Trophoblast cell (in vitro differentiated cells and primary cell): ENCODE measurements around the gene COL16A1.

ENCODE experiments used
- DNase-seq, 2 donors: peaks; one replicate each; pipeline ENCODE4 v3.0.0-alpha.2; 2016
- H2AFZ ChIP-seq: 2 replicates; pipeline ENCODE4 v1.6.1; 2013; ENCODE audit warnings: low read length, moderate library complexity, mild to moderate bottlenecking; ENCODE audit not compliant: insufficient read depth, poor library complexity
- H2AK5ac ChIP-seq: 2 replicates; pipeline ENCODE4 v1.6.1; 2013; ENCODE audit warnings: mild to moderate bottlenecking, low read length
- H2BK120ac ChIP-seq: 2 replicates; pipeline ENCODE4 v1.6.1; 2013; ENCODE audit warnings: low read length, mild to moderate bottlenecking, moderate library complexity; ENCODE audit not compliant: insufficient read depth, poor library complexity
- H2BK12ac ChIP-seq: 2 replicates; pipeline ENCODE4 v1.6.1; 2013; ENCODE audit warnings: mild to moderate bottlenecking, low read length, moderate library complexity
- H2BK5ac ChIP-seq: 2 replicates; pipeline ENCODE4 v1.6.1; 2013; ENCODE audit warnings: low read length, low read depth, moderate library complexity, mild to moderate bottlenecking; ENCODE audit not compliant: poor library complexity
- H3K14ac ChIP-seq: 2 replicates; pipeline ENCODE4 v1.6.1; 2013; ENCODE audit warnings: mild to moderate bottlenecking, low read length
- H3K18ac ChIP-seq: 2 replicates; pipeline ENCODE4 v1.6.1; 2013; ENCODE audit warnings: mild to moderate bottlenecking, low read length
- H3K23ac ChIP-seq: 2 replicates; pipeline ENCODE4 v1.6.1; 2013; ENCODE audit warnings: low read length
- H3K27ac ChIP-seq: 2 replicates; pipeline ENCODE4 v1.5.1; 2013; ENCODE audit warnings: low read depth, mild to moderate bottlenecking, inconsistent platforms, low read length, moderate library complexity
- H3K27me3 ChIP-seq: 2 replicates; pipeline ENCODE4 v1.6.1; 2013; ENCODE audit warnings: inconsistent platforms, mild to moderate bottlenecking, low read length, moderate library complexity; ENCODE audit not compliant: insufficient read depth
- H3K36me3 ChIP-seq, 2 experiments: 1 replicate in 1 of 2; 2 replicates in 1 of 2; pipeline ENCODE4 v1.6.1; 2013; ENCODE audit warnings: low read length in 2 of 2, mild to moderate bottlenecking in 2 of 2, moderate library complexity in 1 of 2; ENCODE audit not compliant: insufficient read depth in 2 of 2, control insufficient read depth in 1 of 2
- H3K4ac ChIP-seq: 2 replicates; pipeline ENCODE4 v1.6.1; 2013; ENCODE audit warnings: low read depth, mild to moderate bottlenecking, low read length, moderate library complexity
- H3K4me1 ChIP-seq, 2 experiments: 1 replicate in 1 of 2; 2 replicates in 1 of 2; pipeline ENCODE4 v1.6.1; 2013; ENCODE audit warnings: low read length in 2 of 2, mild to moderate bottlenecking in 2 of 2, moderate library complexity in 1 of 2; ENCODE audit not compliant: insufficient read depth in 2 of 2, control insufficient read depth in 1 of 2
- H3K4me2 ChIP-seq: 2 replicates; pipeline ENCODE4 v1.6.1; 2013; ENCODE audit warnings: inconsistent platforms, mild to moderate bottlenecking, low read length, moderate library complexity
- H3K4me3 ChIP-seq: 2 replicates; pipeline ENCODE4 v1.5.1; 2013; ENCODE audit warnings: mild to moderate bottlenecking, low read depth, low read length, inconsistent platforms
- H3K79me1 ChIP-seq: one replicate; pipeline ENCODE4 v1.6.1; 2013; ENCODE audit warnings: low read length
- H3K79me2 ChIP-seq: 2 replicates; pipeline ENCODE4 v1.6.1; 2013; ENCODE audit warnings: low read length, mild to moderate bottlenecking; ENCODE audit not compliant: control insufficient read depth, insufficient read depth, poor library complexity
- H3K9ac ChIP-seq: 2 replicates; pipeline ENCODE4 v1.6.1; 2013; ENCODE audit warnings: mild to moderate bottlenecking, low read length
- H3K9me3 ChIP-seq: 2 replicates; pipeline ENCODE4 v1.6.1; 2013; ENCODE audit warnings: low read depth, mild to moderate bottlenecking, control low read depth, inconsistent platforms, low read length; ENCODE audit not compliant: insufficient read depth
- H4K12ac ChIP-seq: 2 replicates; pipeline ENCODE4 v1.6.1; 2013; ENCODE audit warnings: low read depth, mild to moderate bottlenecking, low read length, moderate library complexity
- H4K8ac ChIP-seq: 2 replicates; pipeline ENCODE4 v1.6.1; 2013; ENCODE audit warnings: low read depth, mild to moderate bottlenecking, low read length, moderate library complexity
- H4K91ac ChIP-seq: one replicate; pipeline ENCODE4 v1.6.1; 2013; ENCODE audit warnings: low read depth, mild to moderate bottlenecking, low read length, moderate library complexity
- WGBS: extraction: QIAGEN DNeasy Blood & Tissue Kit; methylation state at CpG from one replicate; pipeline ENCODE4 v1.1.7; 2013; ENCODE audit warnings: missing lambda C conversion rate; ENCODE audit not compliant: insufficient read length, insufficient coverage; ENCODE audit errors: extremely low coverage; 5-methylcytosine and 5-hydroxymethylcytosine counted together

The COL16A1 gene

GRCh38 chr1:31750858-31751510 lies 47.2 kb upstream of the COL16A1 start:
- no peak overlapping the region for H4K12ac ChIP-seq

GRCh38 chr1:31749785-31750735 lies 46.2 kb upstream of the COL16A1 start:
- Histone ChIP-seq H4K8ac (no peak overlapping the region), H3K79me1 (peaks cover 6% of the 10 kb centered on the region), H3K18ac (no peak overlapping the region), H3K4me3 (no peak overlapping the region), H3K9me3 (no peaks in the 10 kb centered on the region), H4K91ac (no peak overlapping the region), H2AFZ (no peak overlapping the region), H3K79me2 (no peaks in the 10 kb centered on the region), H3K4me2 (no peak overlapping the region), H3K27me3 (no peaks in the 10 kb centered on the region), H2BK12ac (no peak overlapping the region), H3K36me3 (no peaks in the 10 kb centered on the region), H2BK5ac (no peak overlapping the region), H3K4me1 (peaks cover 38 to 43% of the 10 kb centered on the region in 2 experiments), H3K4ac (no peak overlapping the region), H4K12ac (no peak overlapping the region), H2AK5ac (no peak overlapping the region), H3K27ac (no peak overlapping the region), H3K9ac (no peak overlapping the region), H3K23ac (no peak overlapping the region), H3K14ac (no peak overlapping the region), H2BK120ac (no peak overlapping the region)
- no CpG with 5 or more reads among the region's 7 CpGs for WGBS
- no peak for DNase-seq

More at GRCh38 chr1:31750858-31751510, 47.2 kb upstream of the COL16A1 start:
- Histone ChIP-seq H3K18ac (no peak overlapping the region), H3K4me1 (peaks cover 46 to 51% of the 10 kb centered on the region in 2 experiments), H3K79me1 (peaks cover 8% of the 10 kb centered on the region), H4K8ac (no peak overlapping the region), H2AK5ac (no peak overlapping the region), H3K23ac (no peak overlapping the region), H3K9me3 (peaks cover under 1% of the 10 kb centered on the region), H3K27ac (no peak overlapping the region), H4K91ac (no peak overlapping the region), H3K4me2 (no peak overlapping the region), H3K4me3 (no peak overlapping the region), H2AFZ (no peak overlapping the region), H3K14ac (no peak overlapping the region), H3K27me3 (no peaks in the 10 kb centered on the region), H3K4ac (no peak overlapping the region), H3K36me3 (no peaks in the 10 kb centered on the region), H2BK120ac (no peak overlapping the region), H3K79me2 (no peaks in the 10 kb centered on the region), H2BK5ac (no peak overlapping the region), H3K9ac (no peak overlapping the region), H2BK12ac (no peak overlapping the region)
- no CpG with 5 or more reads among the region's 11 CpGs for WGBS
- no peak for DNase-seq

GRCh38 chr1:31748365-31748764 lies 44.5 kb upstream of the COL16A1 start:
- Histone ChIP-seq H2AFZ (no peak overlapping the region), H3K4me3 (no peak overlapping the region), H3K27me3 (no peaks in the 10 kb centered on the region), H3K23ac (no peak overlapping the region), H3K4ac (no peak overlapping the region), H3K9me3 (no peaks in the 10 kb centered on the region), H4K12ac (no peak overlapping the region), H2BK120ac (no peak overlapping the region), H3K9ac (no peak overlapping the region), H3K4me2 (no peak overlapping the region), H4K91ac (no peak overlapping the region), H3K18ac (no peak overlapping the region), H3K4me1 (peaks cover 33 to 39% of the 10 kb centered on the region in 2 experiments), H2BK12ac (no peak overlapping the region), H3K79me1 (peaks cover 5% of the 10 kb centered on the region), H3K79me2 (no peaks in the 10 kb centered on the region), H2AK5ac (no peak overlapping the region), H4K8ac (no peak overlapping the region), H3K14ac (no peak overlapping the region), H2BK5ac (no peak overlapping the region), H3K36me3 (no peaks in the 10 kb centered on the region), H3K27ac (no peak overlapping the region)
- peak in 1 of 2 donors; percentile 19 for DNase-seq
- WGBS, result no CpG with 5 or more reads among the region's 4 CpGs

- no peak overlapping the region for H2AFZ ChIP-seq
- H3K4ac ChIP-seq, result no peak overlapping the region
- H2BK12ac ChIP-seq, result no peak overlapping the region
- no peak overlapping the region for H4K12ac ChIP-seq
- no peaks in the 10 kb centered on the region for H3K36me3 ChIP-seq
- H3K9ac ChIP-seq, result no peak overlapping the region
- no peak overlapping the region for H3K23ac ChIP-seq
- H3K79me2 ChIP-seq, result no peaks in the 10 kb centered on the region
- no peak overlapping the region for H3K4me3 ChIP-seq
- no peak overlapping the region for H2BK120ac ChIP-seq
- no peak for DNase-seq
- no peaks in the 10 kb centered on the region for H3K9me3 ChIP-seq
- no peak overlapping the region for H4K8ac ChIP-seq
- H2AK5ac ChIP-seq, result no peak overlapping the region
- H3K18ac ChIP-seq, result no peak overlapping the region
- peaks cover 5% of the 10 kb centered on the region for H3K79me1 ChIP-seq
- no peak overlapping the region for H2BK5ac ChIP-seq
- H3K4me1 ChIP-seq, result peaks cover 32 to 39% of the 10 kb centered on the region in 2 experiments
- no peak overlapping the region for H3K4me2 ChIP-seq
- no peaks in the 10 kb centered on the region for H3K27me3 ChIP-seq
- no peak overlapping the region for H3K27ac ChIP-seq
- H4K91ac ChIP-seq, result peak overlapping the region; percentile 51
- no peak overlapping the region for H3K14ac ChIP-seq
- WGBS, result no CpG with 5 or more reads among the region's 1 CpG
Measured at GRCh38 chr1:31747304-31747703, 43.5 kb upstream of the COL16A1 start.
